ENCODE measurements around the gene NR2F1-AS1. TPM values are rescaled to one million over a fixed set of nuclear protein-coding genes. Genes with fewer than 3 reads are reported as not detected.

The NR2F1-AS1 gene
- total RNA-seq, 2 experiments from 2014 or later = not detected

DNA sequence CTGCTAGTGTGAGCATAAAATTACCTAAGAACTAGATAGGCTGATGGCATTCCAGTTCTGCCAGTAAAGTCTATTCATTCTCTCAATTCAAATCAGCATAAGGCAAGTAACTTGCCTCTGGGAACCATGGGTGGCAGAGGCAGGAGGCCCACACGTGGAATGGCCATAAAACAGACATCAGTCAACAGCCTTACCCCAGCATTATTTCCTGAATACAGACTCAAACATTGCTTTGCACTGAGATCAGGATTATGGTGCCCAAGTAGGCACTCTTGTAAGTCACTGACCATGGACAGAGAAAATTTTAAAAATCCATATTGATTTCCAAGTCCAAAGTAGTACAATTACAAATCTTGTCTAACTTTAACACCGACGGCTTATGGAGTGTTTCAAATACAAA lies 157.7 kb downstream of the NR2F1-AS1 start:
- Mint-ChIP-seq H3K9me3 (ENCODE audit: low read depth) (no peaks in the 10 kb centered on the region), H3K27me3 (peaks cover 2% of the 10 kb centered on the region), H3K36me3 (no peaks in the 10 kb centered on the region), H3K27ac (no peak overlapping the region), H3K4me1 (no peaks in the 10 kb centered on the region), H3K4me3 (no peak overlapping the region)
- CTCF ChIA-PET = no interaction called here
- no peak for ATAC-seq
- no peak for DNase-seq

DNA sequence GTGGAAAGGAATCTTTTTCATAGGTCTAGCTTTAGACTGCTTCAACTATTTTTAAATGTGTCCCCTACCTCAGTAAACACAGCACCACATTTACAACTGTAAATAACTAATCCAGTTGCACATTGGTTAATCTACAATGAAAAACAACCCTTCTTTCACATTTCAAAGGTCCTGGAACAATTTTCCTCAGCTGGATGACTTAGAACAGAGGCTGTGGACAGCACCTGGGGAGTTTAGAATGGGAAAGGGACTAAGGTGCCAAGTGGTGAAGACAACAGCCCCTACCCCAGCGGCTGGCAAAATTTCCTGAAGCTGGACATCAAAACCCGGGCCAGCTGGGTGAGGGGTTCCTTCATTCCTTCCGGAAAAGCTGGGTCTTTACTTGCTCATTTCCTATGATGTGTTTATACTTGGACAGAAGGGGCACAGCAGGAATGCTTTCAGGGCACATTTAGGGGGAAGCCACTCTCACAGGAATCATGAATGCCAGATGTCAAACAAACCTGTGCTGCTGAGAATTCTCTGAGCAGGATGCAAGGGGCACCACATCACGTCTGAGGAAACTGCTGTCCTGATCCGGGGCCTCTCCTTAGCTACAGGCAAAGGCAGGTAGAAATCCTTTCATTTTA lies 158.3 kb downstream of the NR2F1-AS1 start:
- Mint-ChIP-seq H3K9me3 (ENCODE audit: low read depth) (no peaks in the 10 kb centered on the region), H3K4me1 (no peaks in the 10 kb centered on the region), H3K36me3 (no peaks in the 10 kb centered on the region), H3K4me3 (no peak overlapping the region), H3K27me3 (peaks cover 2% of the 10 kb centered on the region), H3K27ac (no peak overlapping the region)
- ATAC-seq (no peak), DNase-seq (no peak)
- CTCF ChIA-PET = interaction anchor here (1.5 kb wide), 1 partner anchor 8 kb away, joined by 4 read pairs; no protein-coding TSS in a partner anchor

DNA sequence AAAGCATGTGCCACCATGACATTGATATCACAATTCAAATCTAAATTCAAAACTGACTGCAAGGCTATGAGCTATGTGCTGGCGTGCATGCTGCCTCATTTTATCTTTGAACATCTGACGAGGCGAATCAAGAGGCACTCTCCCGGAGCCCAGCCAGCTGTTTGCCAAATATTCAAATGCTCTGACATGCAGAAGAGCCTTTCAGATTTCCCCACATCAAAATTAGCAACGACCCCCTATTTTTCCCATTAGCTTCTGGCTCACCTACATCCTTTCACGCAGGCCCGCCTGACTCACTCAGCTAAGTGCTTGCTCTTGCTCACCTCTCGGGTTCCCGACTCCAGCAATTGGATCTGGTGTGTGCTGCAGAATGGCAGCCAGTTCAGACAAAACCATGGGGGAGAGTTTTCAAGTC lies 159.0 kb downstream of the NR2F1-AS1 start:
- Mint-ChIP-seq H3K4me1 (no peaks in the 10 kb centered on the region), H3K9me3 (ENCODE audit: low read depth) (no peaks in the 10 kb centered on the region), H3K27ac (no peak overlapping the region), H3K36me3 (no peaks in the 10 kb centered on the region), H3K4me3 (no peak overlapping the region), H3K27me3 (peaks cover 2% of the 10 kb centered on the region)
- no peak for ATAC-seq
- CTCF ChIA-PET = interaction anchor here (1.5 kb wide), 1 partner anchor 9 kb away, joined by 4 read pairs; no protein-coding TSS in a partner anchor
- DNase-seq = no peak

DNA sequence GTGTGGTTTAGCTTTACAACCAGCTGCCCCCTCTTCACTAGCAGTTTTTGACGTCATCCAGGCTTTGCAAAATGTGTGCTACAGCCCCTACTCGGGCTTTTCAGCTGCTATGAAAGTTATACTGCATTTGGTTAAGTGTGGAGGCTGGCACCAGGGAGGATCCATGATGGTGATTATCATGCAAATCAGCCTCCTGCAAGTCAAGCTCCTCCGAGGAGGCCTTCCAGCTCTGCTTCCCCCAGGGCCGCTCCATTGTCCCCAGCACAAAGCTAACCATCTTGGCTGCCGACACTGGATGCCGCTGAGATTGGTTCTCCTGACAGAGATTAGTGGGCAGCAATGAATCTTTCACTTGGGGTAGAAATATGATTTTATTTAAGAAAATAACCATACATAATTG lies 159.6 kb downstream of the NR2F1-AS1 start:
- Mint-ChIP-seq H3K9me3 (ENCODE audit: low read depth) (no peaks in the 10 kb centered on the region), H3K4me3 (no peak overlapping the region), H3K4me1 (no peaks in the 10 kb centered on the region), H3K36me3 (no peaks in the 10 kb centered on the region), H3K27me3 (no peaks in the 10 kb centered on the region), H3K27ac (no peak overlapping the region)
- CTCF ChIA-PET = interaction anchor here (0.7 to 1.5 kb wide), 2 partner anchors 8 to 10 kb away, joined by 3 to 4 read pairs; no protein-coding TSS in a partner anchor
- no peak for ATAC-seq
- no peak for DNase-seq

DNA sequence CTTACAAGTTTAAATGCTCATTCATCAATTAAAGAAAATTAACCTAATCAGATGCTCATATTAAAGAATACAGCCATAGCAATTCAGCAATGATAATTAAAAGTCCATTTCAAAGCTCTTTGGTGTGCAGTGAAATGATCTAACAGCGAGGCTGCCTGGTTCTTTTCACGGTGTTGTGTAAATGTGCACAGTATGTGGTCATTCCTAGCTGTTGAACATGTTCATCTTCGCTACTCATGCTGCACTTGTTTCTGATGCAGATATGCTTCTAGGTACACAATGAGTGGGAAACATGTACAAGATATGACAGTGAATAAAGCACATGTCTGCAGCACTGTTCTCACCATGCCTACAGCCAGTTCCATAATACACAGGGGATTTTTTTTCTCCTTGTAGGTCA lies 163.5 kb downstream of the NR2F1-AS1 start:
- H3K4me1 Mint-ChIP-seq = no peaks in the 10 kb centered on the region
- no peak overlapping the region for H3K27ac Mint-ChIP-seq
- peaks cover 5% of the 10 kb centered on the region for H3K27me3 Mint-ChIP-seq
- DNase-seq = no peak
- no peaks in the 10 kb centered on the region for H3K36me3 Mint-ChIP-seq
- no peak for ATAC-seq
- H3K9me3 Mint-ChIP-seq (ENCODE audit: low read depth) = no peaks in the 10 kb centered on the region
- H3K4me3 Mint-ChIP-seq = no peak overlapping the region
- CTCF ChIA-PET = no interaction called here

DNA sequence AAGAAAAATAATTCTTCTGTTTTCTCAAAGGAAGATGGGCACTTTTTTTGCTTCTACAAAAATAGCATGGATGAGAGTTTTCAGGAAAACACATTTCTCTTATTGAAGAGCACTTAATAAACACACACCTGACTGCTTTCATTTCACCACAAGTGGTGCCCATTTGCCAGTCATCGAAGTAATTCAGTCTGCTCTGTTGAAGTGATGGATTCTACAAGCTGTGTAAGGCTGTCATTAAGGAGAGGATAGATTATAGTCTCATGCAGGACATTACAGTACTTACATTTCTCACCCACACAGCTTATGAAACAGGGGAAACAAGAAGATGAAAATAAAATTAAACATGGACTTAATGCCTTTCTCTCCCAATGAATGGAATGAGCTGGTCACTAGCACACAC lies 165.2 kb downstream of the NR2F1-AS1 start:
- no peak overlapping the region for H3K27ac Mint-ChIP-seq
- peaks cover 5% of the 10 kb centered on the region for H3K27me3 Mint-ChIP-seq
- DNase-seq (no peak), ATAC-seq (no peak)
- H3K4me3 Mint-ChIP-seq = no peak overlapping the region
- CTCF ChIA-PET = no interaction called here
- no peaks in the 10 kb centered on the region for H3K36me3 Mint-ChIP-seq
- no peaks in the 10 kb centered on the region for H3K4me1 Mint-ChIP-seq
- no peaks in the 10 kb centered on the region for H3K9me3 Mint-ChIP-seq (ENCODE audit: low read depth)

DNA sequence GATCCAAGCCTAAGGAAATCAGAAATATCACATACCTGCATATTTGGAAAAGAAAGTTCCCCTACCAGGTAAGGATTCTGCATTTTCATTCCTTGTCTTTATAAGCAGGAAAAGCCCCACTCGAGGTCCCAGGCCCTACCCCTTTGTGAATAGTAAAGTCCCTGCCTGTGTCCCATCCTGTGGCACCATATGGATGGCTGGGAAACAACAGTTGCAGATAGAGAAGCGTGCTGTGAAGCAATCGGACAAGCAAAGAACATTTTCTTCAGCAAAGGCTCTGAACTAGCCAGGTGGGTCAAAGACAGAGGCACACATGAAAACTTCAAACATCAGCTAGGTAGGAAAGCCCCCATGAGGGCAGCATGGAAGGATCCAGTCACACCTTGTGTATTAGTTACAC lies 169.3 kb downstream of the NR2F1-AS1 start:
- CTCF ChIA-PET = no interaction called here

DNA sequence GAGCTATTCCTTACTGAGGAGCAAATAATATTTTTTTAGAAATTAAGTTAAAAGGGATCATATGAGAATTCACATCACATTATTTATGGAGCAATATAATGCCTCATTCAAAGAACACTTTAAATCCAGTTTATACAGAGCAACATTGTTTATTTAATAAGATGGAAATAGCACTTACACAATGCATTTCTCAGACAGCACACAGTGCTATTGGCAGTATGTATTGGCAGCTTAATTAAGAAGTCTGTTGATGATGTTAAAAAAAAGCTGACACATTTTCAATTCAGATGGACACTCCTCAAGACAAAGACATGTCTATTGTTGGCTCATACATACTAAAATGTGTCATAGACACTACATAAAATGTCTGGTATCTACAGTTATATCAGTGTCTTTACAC lies 171.3 kb downstream of the NR2F1-AS1 start:
- CTCF ChIA-PET = no interaction called here

More for the DNA sequence above, 169.3 kb downstream of the NR2F1-AS1 start:
- Mint-ChIP-seq H3K27ac (no peak overlapping the region), H3K4me3 (no peak overlapping the region), H3K27me3 (peaks cover 5% of the 10 kb centered on the region), H3K36me3 (no peaks in the 10 kb centered on the region), H3K4me1 (no peaks in the 10 kb centered on the region), H3K9me3 (ENCODE audit: low read depth) (no peaks in the 10 kb centered on the region)
- no peak for ATAC-seq
- DNase-seq = no peak

DNA sequence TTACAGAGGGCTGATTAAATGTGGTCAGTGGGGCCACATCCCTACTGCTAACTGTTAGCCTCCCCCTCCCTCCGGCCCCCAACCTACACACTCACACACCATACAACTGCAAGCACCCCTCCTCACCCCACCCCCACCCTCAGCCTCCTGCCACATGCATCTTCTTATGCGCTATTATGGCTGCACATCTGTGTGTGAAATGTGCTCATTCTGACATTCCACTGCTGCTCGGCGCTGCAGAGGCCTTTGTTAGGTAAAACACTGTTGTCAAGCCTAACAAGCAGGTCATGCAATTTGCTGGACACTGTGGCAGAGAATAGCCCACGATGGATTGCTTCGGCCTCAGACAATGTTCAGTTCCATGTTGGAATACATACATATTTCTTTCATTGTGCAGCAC lies 173.6 kb downstream of the NR2F1-AS1 start:
- H3K4me3 Mint-ChIP-seq = no peak overlapping the region
- no peaks in the 10 kb centered on the region for H3K4me1 Mint-ChIP-seq
- CTCF ChIA-PET = no interaction called here
- no peak for DNase-seq
- ATAC-seq = no peak
- H3K9me3 Mint-ChIP-seq (ENCODE audit: low read depth) = no peaks in the 10 kb centered on the region
- no peaks in the 10 kb centered on the region for H3K36me3 Mint-ChIP-seq
- H3K27ac Mint-ChIP-seq = no peak overlapping the region
- H3K27me3 Mint-ChIP-seq = peaks cover 11% of the 10 kb centered on the region

More for the DNA sequence above, 171.3 kb downstream of the NR2F1-AS1 start:
- Mint-ChIP-seq H3K36me3 (no peaks in the 10 kb centered on the region), H3K27ac (no peak overlapping the region), H3K27me3 (peaks cover 9% of the 10 kb centered on the region), H3K4me3 (no peak overlapping the region), H3K9me3 (ENCODE audit: low read depth) (no peaks in the 10 kb centered on the region), H3K4me1 (no peaks in the 10 kb centered on the region)
- ATAC-seq (no peak), DNase-seq (no peak)

DNA sequence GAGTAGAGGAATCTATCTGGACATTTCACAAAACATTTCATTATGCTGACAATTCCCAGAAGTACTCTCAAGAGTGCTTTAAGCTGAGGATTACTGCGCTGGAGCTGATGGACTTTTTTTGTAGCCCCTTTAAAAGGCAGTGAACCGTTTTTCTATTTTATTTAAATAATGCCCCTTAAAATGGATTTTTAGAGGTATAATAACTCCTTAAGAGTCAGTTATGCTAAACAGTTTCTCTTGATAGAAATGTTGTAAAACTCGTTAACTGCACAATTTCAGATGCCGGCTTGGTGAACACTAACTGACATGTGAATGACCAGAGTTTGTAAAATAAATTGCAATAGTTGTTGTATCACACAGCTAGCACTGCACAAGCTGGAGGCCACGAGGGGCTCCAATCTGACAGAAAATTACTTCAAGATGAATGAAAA lies 174.0 kb downstream of the NR2F1-AS1 start:
- CTCF ChIA-PET = no interaction called here
- H3K27ac Mint-ChIP-seq = no peak overlapping the region
- no peaks in the 10 kb centered on the region for H3K4me1 Mint-ChIP-seq
- no peak overlapping the region for H3K4me3 Mint-ChIP-seq
- ATAC-seq (no peak), DNase-seq (no peak)
- no peaks in the 10 kb centered on the region for H3K9me3 Mint-ChIP-seq (ENCODE audit: low read depth)
- H3K36me3 Mint-ChIP-seq = no peaks in the 10 kb centered on the region
- H3K27me3 Mint-ChIP-seq = peaks cover 11% of the 10 kb centered on the region

DNA sequence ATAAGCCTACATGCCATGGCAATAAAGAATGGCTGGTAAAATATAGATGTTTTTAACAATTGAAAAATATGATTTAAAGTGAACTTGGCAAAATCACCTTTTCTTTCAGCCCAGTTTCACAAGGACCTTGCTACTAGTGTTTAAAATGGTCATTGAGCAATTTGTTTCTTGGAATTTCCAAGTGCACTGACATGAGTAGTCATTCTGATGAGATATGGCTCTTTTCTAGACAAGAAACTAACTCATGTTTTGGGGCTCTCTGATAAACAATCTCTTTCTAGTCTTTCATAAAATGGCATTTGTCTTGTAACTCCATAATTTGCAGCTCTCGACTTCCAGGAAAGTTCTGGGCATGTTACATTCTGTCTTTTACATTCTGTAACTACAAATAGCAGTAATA lies 176.8 kb downstream of the NR2F1-AS1 start:
- CTCF ChIA-PET = no interaction called here
- H3K27me3 Mint-ChIP-seq = peaks cover 11% of the 10 kb centered on the region
- DNase-seq (no peak), ATAC-seq (no peak)
- H3K4me3 Mint-ChIP-seq = no peak overlapping the region
- H3K4me1 Mint-ChIP-seq = no peaks in the 10 kb centered on the region
- H3K9me3 Mint-ChIP-seq (ENCODE audit: low read depth) = no peaks in the 10 kb centered on the region
- H3K36me3 Mint-ChIP-seq = no peaks in the 10 kb centered on the region
- H3K27ac Mint-ChIP-seq = no peak overlapping the region

DNA sequence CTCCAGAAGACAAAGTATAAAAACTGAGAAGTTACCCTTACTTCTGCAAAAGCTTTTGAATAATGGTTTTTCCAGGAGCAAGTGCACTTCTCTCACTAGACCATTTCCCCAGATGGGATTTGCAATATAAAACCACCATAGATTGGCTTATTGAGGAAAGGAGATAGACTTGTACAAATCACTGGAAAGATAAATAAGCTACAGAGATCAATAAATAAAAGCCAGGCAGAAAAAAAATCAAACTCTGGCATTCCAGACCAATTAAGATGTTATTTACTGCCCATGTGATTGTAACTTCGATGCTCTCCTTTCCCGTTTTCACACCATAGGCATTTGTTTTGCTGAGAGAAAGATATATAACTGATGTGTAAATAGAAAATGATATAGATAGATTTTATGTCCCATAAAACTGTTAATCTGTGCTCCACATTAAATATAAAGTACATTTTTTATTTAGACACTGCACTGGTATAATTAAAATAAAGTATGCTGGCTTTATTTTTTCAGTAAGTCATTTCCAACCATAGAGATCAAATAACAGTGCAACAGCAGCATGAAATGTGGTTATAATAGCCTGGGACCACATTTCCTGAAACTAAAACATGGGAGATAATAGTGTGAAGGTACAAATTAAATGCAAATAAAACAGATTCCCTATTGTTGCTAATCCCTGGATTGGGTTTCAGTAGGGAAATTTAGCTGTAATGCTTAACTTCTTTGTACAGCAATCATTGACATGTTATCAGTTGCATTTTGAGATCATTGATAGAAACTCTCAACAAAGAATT lies 177.7 kb downstream of the NR2F1-AS1 start:
- Mint-ChIP-seq H3K36me3 (no peaks in the 10 kb centered on the region), H3K4me1 (no peaks in the 10 kb centered on the region), H3K27me3 (peaks cover 11% of the 10 kb centered on the region), H3K4me3 (no peak overlapping the region), H3K9me3 (ENCODE audit: low read depth) (no peaks in the 10 kb centered on the region), H3K27ac (no peak overlapping the region)
- DNase-seq = no peak
- CTCF ChIA-PET = no interaction called here
- ATAC-seq = no peak

DNA sequence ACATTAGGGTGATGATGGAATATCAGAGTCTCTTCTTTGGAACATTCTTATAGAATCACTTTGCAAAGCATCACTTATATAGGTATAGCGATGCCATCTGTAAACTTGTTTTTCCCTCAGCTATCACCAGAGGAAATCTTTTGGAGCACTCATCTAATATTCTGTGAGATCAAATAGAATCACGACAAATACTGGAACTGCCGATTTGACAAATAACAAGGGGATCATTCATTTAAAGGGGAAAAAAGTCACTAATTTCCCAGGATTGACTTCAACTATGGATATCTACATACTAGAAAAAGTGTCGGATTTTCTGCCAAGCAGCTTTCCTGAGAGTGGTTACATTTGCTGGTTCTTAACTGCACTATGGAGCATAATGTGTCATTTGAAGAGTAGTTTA lies 178.6 kb downstream of the NR2F1-AS1 start:
- CTCF ChIA-PET = no interaction called here
- H3K4me3 Mint-ChIP-seq = no peak overlapping the region
- H3K27ac Mint-ChIP-seq = no peak overlapping the region
- H3K4me1 Mint-ChIP-seq = no peaks in the 10 kb centered on the region
- peaks cover 11% of the 10 kb centered on the region for H3K27me3 Mint-ChIP-seq
- no peak for DNase-seq
- ATAC-seq = no peak
- H3K36me3 Mint-ChIP-seq = no peaks in the 10 kb centered on the region
- no peaks in the 10 kb centered on the region for H3K9me3 Mint-ChIP-seq (ENCODE audit: low read depth)

DNA sequence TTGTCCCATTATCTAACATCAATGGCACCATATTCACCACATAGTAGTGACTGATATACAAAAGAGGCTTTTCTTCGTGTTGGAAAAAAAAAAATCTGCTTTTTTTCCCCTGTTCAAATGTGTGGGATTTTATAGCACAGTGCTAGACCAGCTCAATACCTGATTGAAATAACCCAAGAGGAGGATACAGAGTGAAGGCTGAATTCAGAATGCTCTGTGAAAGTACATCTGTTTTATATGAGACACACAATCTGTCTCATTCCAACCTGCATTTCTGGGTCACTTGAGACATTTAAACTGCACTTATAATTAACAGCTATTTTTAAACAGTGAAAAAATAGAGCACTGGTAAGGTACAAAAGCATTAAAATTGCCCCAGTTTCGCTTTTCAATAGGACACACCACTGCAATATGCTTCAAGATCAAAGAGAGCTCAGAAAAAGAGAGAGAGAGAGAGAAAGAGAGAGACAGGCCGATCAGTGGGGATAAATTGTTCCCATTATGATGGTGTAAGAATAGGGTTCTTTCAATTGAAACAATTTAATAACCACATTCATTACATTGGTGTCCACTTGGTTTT lies 179.3 kb downstream of the NR2F1-AS1 start:
- H3K36me3 Mint-ChIP-seq = no peaks in the 10 kb centered on the region
- no peaks in the 10 kb centered on the region for H3K9me3 Mint-ChIP-seq (ENCODE audit: low read depth)
- ATAC-seq (no peak), DNase-seq (no peak)
- CTCF ChIA-PET = no interaction called here
- H3K27ac Mint-ChIP-seq = no peak overlapping the region
- no peak overlapping the region for H3K4me3 Mint-ChIP-seq
- peaks cover 11% of the 10 kb centered on the region for H3K27me3 Mint-ChIP-seq
- H3K4me1 Mint-ChIP-seq = no peaks in the 10 kb centered on the region

Measured in activated CD8-positive, alpha-beta memory T cell treated with anti-CD3 and anti-CD28 coated beads, Interleukin-2, amount 10 ng/mL, durations not matched to agents 7 days and 5 days (primary cell).